ENCODE results near the gene HAP1.

- TF ChIP-seq CTCF (conservative IDR thresholded peaks at IDR 0.05) = no peak
- no peak for TF ChIP-seq ZFX (IDR thresholded peaks at IDR 0.05)
These were observed 26.4 kb upstream of the HAP1 start for GRCh38 chr17:41760878-41761277.

All from C4-2B (cell line).